SK-N-SH treated with all-trans-retinoic acid at 6 μM for 48 hours (cell line): Measurements from ENCODE around the gene GATA6.

Source experiments
- ATAC-seq: fragments of 200-7000 bp; cut with Tn5 transposase; 3 replicates; pipeline ENCODE4 v1.9.1; 2020; ENCODE audit warnings: mild to moderate bottlenecking, moderate library complexity
- ARNTL ChIP-seq: fragments of 450-650 bp; formaldehyde crosslinking; IDR thresholded peaks from 2 replicates; pipeline ENCODE4 v1.5.0; 2020; ENCODE audit warnings: low read depth, mild to moderate bottlenecking, moderate library complexity, borderline replicate concordance
- BACH2 ChIP-seq: fragments of 250-450 bp; sonication (Bioruptor Pico); IDR thresholded peaks from 2 replicates; pipeline ENCODE4 v1.9.0; 2021; ENCODE audit warnings: mild to moderate bottlenecking, borderline replicate concordance
- CREB5 ChIP-seq: fragments of 250-450 bp; sonication (Bioruptor Pico); IDR thresholded peaks from 2 replicates; pipeline ENCODE4 v1.5.1; 2020; ENCODE audit warnings: low read depth, mild to moderate bottlenecking, moderate library complexity
- CSDC2 ChIP-seq: fragments of 250-450 bp; sonication (Bioruptor Pico); IDR thresholded peaks from 2 replicates; pipeline ENCODE4 v1.5.0; 2020; ENCODE audit warnings: mild to moderate bottlenecking, moderate library complexity
- CSRNP3 ChIP-seq: fragments of 250-450 bp; sonication (Bioruptor Pico); IDR thresholded peaks from 2 replicates; pipeline ENCODE4 v1.5.1; 2021; ENCODE audit warnings: mild to moderate bottlenecking, moderate library complexity
- ESRRG ChIP-seq: fragments of 250-450 bp; sonication (Bioruptor Pico); IDR thresholded peaks from 2 replicates; pipeline ENCODE4 v1.6.1; 2021; ENCODE audit warnings: mild to moderate bottlenecking
- GLIS3 ChIP-seq: fragments of 250-450 bp; sonication (Bioruptor Pico); IDR thresholded peaks from 2 replicates; pipeline ENCODE4 v1.5.0; 2020; ENCODE audit warnings: mild to moderate bottlenecking, moderate library complexity
- ISL1 ChIP-seq: fragments of 250-450 bp; sonication (Bioruptor Pico); IDR thresholded peaks from 2 replicates; pipeline ENCODE4 v2.1.2; 2022; ENCODE audit warnings: mild to moderate bottlenecking, moderate library complexity
- OSR1 ChIP-seq: fragments of 250-450 bp; sonication (Bioruptor Pico); IDR thresholded peaks from 2 replicates; pipeline ENCODE4 v1.8.0; 2022; ENCODE audit warnings: moderate library complexity, mild to moderate bottlenecking, inconsistent platforms
- POU6F1 ChIP-seq: fragments of 250-450 bp; sonication (Bioruptor Pico); IDR thresholded peaks from 2 replicates; pipeline ENCODE4 v1.8.0; 2021; ENCODE audit warnings: low read depth, mild to moderate bottlenecking, moderate library complexity, borderline replicate concordance
- PPARA ChIP-seq: fragments of 250-450 bp; sonication (Bioruptor Pico); IDR thresholded peaks from 2 replicates; pipeline ENCODE4 v1.5.0; 2020; ENCODE audit warnings: mild to moderate bottlenecking, borderline replicate concordance
- RARB ChIP-seq: fragments of 250-450 bp; sonication (Bioruptor Pico); IDR thresholded peaks from 2 replicates; pipeline ENCODE4 v1.8.0; 2021; ENCODE audit warnings: mild to moderate bottlenecking, moderate library complexity
- TCF4 ChIP-seq: fragments of 250-450 bp; sonication (Bioruptor Pico); IDR thresholded peaks from 2 replicates; pipeline ENCODE4 v1.8.0; 2021; ENCODE audit warnings: mild to moderate bottlenecking, moderate library complexity, borderline replicate concordance
- TOX ChIP-seq: fragments of 250-450 bp; sonication (Bioruptor Pico); IDR thresholded peaks from 2 replicates; pipeline ENCODE4 v1.8.0; 2021; ENCODE audit warnings: mild to moderate bottlenecking, moderate library complexity, borderline replicate concordance
- TSHZ2 ChIP-seq: fragments of 250-450 bp; sonication (Bioruptor Pico); IDR thresholded peaks from 2 replicates; pipeline ENCODE4 v1.5.0; 2020; ENCODE audit warnings: mild to moderate bottlenecking, moderate library complexity
- ZC3H10 ChIP-seq: fragments of 250-450 bp; sonication (Bioruptor Pico); IDR thresholded peaks from 2 replicates; pipeline ENCODE4 v1.5.1; 2021; ENCODE audit warnings: mild to moderate bottlenecking, moderate library complexity
- ZFP30 ChIP-seq: fragments of 450-650 bp; formaldehyde crosslinking; IDR thresholded peaks from 2 replicates; pipeline ENCODE4 v1.5.0; 2022; ENCODE audit warnings: mild to moderate bottlenecking, moderate library complexity
- ZNF565 ChIP-seq: fragments of 450-650 bp; formaldehyde crosslinking; conservative IDR thresholded peaks from 2 replicates; pipeline ENCODE4 v1.5.0; 2020; ENCODE audit warnings: low read depth, mild to moderate bottlenecking, moderate library complexity
- ZNF70 ChIP-seq: fragments of 450-650 bp; formaldehyde crosslinking; IDR thresholded peaks from 2 replicates; pipeline ENCODE4 v1.5.0; 2020; ENCODE audit warnings: mild to moderate bottlenecking, moderate library complexity
- ZNF8 ChIP-seq: fragments of 450-650 bp; formaldehyde crosslinking; IDR thresholded peaks from 2 replicates; pipeline ENCODE4 v1.5.0; 2020; ENCODE audit warnings: mild to moderate bottlenecking, moderate library complexity

GATA6 gene

GRCh38 chr18:22132763-22133162 is 36.6 kb upstream of the GATA6 start:
- TF ChIP-seq GLIS3 (CRISPR knock-in tag) (no peak), OSR1 (CRISPR knock-in tag) (no peak), POU6F1 (CRISPR knock-in tag) (no peak), ZFP30 (CRISPR knock-in tag) (no peak), ZNF8 (CRISPR knock-in tag) (no peak), PPARA (CRISPR knock-in tag) (no peak), ISL1 (CRISPR knock-in tag) (no peak), CSRNP3 (CRISPR knock-in tag) (no peak), TOX (no peak), ZC3H10 (CRISPR knock-in tag) (no peak), TSHZ2 (no peak), ARNTL (no peak), ZNF565 (CRISPR knock-in tag) (no peak)
- ATAC-seq, result no peak

GRCh38 chr18:22136395-22136794 is 33.0 kb upstream of the GATA6 start:
- TF ChIP-seq ARNTL (no peak), OSR1 (CRISPR knock-in tag) (no peak), CSDC2 (CRISPR knock-in tag) (no peak)
- no peak for ATAC-seq

- no peak for ATAC-seq
- TF ChIP-seq CREB5, result no peak
- TF ChIP-seq RARB, result no peak
- TF ChIP-seq ZFP30 (CRISPR knock-in tag), result no peak
- no peak for TF ChIP-seq ZNF8 (CRISPR knock-in tag)
- TF ChIP-seq TCF4 (CRISPR knock-in tag), result no peak
- no peak for TF ChIP-seq ISL1 (CRISPR knock-in tag)
- no peak for TF ChIP-seq ZNF70 (CRISPR knock-in tag)
- TF ChIP-seq CSRNP3 (CRISPR knock-in tag), result no peak
- TF ChIP-seq BACH2, result no peak
- no peak for TF ChIP-seq GLIS3 (CRISPR knock-in tag)
- no peak for TF ChIP-seq ZC3H10 (CRISPR knock-in tag)
- TF ChIP-seq ESRRG (CRISPR knock-in tag), result no peak
- no peak for TF ChIP-seq CSDC2 (CRISPR knock-in tag)
- TF ChIP-seq, all 23 proteins: peak for 0
These were observed 28.2 kb upstream of the GATA6 start for GRCh38 chr18:22141211-22141610.
